GM21360 (cell line): Measurements from ENCODE around the gene EGFR.

ENCODE experiments used
- ATAC-seq: cut with Tn5 transposase; IDR thresholded peaks from one replicate; pipeline ENCODE4 v1.9.1; 2021; ENCODE audit warnings: mild to moderate bottlenecking, moderate library complexity; ENCODE audit not compliant: unreplicated experiment

Gene EGFR

GRCh38 chr7:55140221-55140940, 121.6 kb downstream of the EGFR start:
- ATAC-seq, result peak; percentile 92

- peak; percentile 30 for ATAC-seq
Observed at GRCh38 chr7:55140941-55141278, 122.1 kb downstream of the EGFR start.

GRCh38 chr7:55142919-55143600, 124.2 kb downstream of the EGFR start:
- no peak for ATAC-seq

GRCh38 chr7:55144333-55145317, 125.8 kb downstream of the EGFR start:
- no peak for ATAC-seq

GRCh38 chr7:55145606-55146005, 126.8 kb downstream of the EGFR start:
- ATAC-seq, result no peak

GRCh38 chr7:55147101-55147500, 128.3 kb downstream of the EGFR start:
- ATAC-seq, result no peak

GRCh38 chr7:55147736-55148135, 128.9 kb downstream of the EGFR start:
- ATAC-seq, result no peak

GRCh38 chr7:55148571-55148970, 129.8 kb downstream of the EGFR start:
- no peak for ATAC-seq

- no peak for ATAC-seq
Observed at GRCh38 chr7:55149001-55149400, 130.2 kb downstream of the EGFR start.

- ATAC-seq, result no peak
Observed at GRCh38 chr7:55150166-55150565, 131.3 kb downstream of the EGFR start.

- no peak for ATAC-seq
Observed at GRCh38 chr7:55150709-55151451, 132.1 kb downstream of the EGFR start.

GRCh38 chr7:55152516-55152915, 133.7 kb downstream of the EGFR start:
- ATAC-seq, result no peak

- ATAC-seq, result no peak
Observed at GRCh38 chr7:55154096-55154495, 135.3 kb downstream of the EGFR start.

- ATAC-seq, result no peak
Observed at GRCh38 chr7:55155351-55156117, 136.7 kb downstream of the EGFR start.

- ATAC-seq, result no peak
Observed at GRCh38 chr7:55156919-55157763, 138.3 kb downstream of the EGFR start.

- no peak for ATAC-seq
Observed at GRCh38 chr7:55157764-55158105, 138.9 kb downstream of the EGFR start.

GRCh38 chr7:55158541-55159382, 139.9 kb downstream of the EGFR start:
- ATAC-seq, result no peak

GRCh38 chr7:55160539-55160938, 141.7 kb downstream of the EGFR start:
- ATAC-seq, result no peak
